DMS153 treated with DMSO at 0.1 percent for 48 hours (cell line): ENCODE measurements around the gene HPCAL1.

Experiments
- DNase-seq: peaks from one replicate; lab custom pipeline; 2025; ENCODE audit not compliant: unreplicated experiment; lab: John Stamatoyannopoulos, UW

HPCAL1 gene

DNA sequence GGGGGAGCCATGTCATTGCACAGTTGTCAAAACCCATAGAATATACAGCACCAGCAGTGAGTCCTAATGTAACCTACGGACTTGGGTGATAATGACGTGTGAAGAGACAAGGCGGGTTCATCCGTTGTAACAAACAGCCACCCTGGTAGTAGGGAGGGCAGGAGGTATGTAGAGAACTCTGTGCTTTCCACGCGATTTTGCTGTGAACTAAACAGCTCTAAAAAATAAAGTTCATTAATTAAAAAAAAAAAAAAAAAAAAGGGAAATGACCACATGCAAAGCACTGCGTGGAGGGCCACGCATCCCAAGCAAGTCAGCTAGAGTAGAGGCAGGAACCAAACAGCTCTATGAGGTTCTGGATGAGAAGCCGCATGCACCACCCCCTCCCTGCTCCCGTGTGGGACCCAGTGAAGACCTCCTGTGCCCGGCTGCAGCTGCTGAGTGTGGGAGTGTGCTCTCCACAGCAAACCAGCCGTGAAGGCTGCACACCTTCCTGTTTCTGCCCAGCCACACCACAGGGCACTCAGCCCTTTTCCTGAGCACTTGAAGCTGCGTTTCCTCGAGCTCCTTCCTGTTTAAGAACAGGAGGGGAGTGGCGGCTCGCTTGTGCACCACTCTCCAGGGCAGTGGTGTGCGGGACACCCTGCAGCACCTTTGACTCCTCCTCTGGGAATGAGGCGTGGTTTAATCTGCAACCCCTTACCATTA, 79.8 kb downstream of the HPCAL1 start:
- peak; percentile 9 for DNase-seq

DNA sequence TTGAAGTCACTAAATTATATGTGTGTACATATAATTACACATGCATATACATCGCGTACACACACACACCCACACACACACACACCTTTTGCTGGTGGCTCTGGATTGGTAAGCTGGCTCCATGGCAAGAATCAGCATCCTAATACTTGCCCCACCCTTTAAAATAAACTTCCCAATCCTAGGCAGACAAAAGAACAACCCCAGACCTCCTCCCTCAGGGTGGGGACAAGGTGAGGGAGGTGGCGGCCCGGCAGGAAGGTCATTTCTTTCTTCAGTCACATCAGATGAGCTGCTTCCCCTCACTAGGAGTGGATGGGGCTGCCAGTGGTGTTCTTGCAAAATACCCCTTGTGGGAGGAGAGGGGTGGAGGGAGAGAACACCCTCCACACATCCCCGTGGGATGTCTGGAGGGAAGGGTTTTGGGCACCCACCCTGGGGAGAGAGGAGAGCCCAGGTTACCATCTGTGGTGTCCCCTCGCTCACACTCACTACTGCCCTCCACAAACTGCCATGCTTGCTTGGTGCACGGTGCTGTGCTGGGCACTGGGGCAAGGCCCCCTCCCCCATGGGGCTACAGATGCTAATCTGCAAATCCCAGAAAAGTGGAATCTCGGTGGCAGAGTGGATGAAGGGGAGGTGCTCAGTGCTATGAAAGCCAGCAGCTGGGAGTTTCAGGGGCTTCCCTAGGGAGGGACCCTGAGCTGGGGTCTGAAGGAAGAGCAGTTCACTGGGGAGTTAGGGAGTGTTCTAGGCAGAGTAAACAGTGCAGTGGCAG, 81.4 kb downstream of the HPCAL1 start:
- no peak for DNase-seq

DNA sequence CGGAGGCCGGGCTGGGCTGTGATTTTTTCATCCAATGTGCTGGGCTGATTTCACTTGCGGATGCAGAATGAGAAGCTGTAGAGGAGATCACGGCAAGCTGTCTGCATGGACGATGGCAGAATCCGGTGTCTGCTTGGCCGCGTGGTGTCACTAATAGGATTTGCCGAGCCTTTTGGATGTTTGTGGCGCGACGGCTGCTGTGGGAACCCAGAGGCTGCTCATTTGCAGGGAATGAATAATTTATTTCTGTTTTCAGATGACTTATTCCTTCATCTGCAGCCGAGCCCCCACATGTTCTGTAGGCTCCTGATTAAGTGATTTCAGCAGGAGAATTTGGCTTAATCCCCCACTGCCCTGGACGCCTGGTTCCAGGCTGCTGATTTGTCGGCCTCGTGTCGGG, 82.8 kb downstream of the HPCAL1 start:
- DNase-seq, result no peak

DNA sequence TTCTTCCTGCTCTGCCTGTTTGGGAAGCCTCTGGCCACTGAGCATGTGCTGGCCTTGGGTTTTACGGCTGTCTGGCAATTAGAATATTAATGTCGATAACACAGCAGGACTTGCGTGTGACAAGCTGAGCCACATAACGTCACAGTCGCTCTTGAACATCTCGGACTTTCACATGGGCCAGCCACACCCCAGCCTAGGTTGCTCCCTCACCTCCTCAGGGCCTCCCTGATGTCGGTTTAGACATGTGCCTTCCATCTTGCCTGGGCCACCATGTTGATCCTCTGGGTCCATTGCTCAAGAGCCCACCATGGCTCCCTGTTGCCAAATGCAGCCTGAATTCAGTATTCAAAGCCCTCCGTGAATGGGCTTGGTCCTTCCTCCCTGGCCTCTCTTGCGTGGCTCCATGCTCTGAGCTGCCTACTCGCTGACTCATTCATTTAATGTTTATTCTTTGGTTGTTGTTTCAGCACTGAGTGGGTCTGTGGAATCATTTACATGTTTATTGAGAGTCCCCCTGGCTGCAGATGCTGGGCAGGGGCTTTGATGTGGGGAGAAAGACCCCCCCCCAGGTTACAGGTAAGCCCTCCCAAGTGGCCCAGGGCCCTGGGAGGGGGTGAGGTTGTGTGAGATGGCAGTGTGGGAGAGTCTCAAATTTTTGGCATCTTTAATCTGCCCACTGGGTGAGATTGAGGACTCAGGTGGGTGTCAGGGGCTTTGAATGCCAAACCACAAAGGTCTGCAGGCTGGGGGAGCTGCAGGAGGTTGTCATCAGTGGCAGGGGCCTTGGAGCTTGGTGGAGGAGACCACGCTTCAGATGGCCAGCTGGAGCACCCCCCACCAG, 83.4 kb downstream of the HPCAL1 start:
- DNase-seq, result no peak

DNA sequence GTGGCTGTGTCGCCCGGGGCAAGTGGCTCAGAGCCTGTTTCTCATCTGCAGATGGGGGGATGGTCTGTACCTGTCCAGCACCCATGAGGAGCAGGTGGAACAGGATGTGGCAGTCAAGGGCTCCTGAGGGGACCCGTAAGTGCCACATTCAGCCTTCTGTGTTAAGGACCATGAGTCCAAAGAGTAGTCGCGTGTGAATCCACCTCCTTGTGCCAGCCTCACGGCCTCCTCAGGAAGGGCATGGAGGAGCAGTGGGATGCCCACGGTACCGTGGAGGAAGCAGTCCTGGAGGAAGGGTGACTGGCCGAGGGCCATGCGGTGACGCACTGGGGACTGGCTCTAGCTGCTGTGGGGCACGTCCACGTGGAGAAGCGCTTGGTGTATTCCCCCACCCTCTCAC, 84.3 kb downstream of the HPCAL1 start:
- DNase-seq, result no peak

DNA sequence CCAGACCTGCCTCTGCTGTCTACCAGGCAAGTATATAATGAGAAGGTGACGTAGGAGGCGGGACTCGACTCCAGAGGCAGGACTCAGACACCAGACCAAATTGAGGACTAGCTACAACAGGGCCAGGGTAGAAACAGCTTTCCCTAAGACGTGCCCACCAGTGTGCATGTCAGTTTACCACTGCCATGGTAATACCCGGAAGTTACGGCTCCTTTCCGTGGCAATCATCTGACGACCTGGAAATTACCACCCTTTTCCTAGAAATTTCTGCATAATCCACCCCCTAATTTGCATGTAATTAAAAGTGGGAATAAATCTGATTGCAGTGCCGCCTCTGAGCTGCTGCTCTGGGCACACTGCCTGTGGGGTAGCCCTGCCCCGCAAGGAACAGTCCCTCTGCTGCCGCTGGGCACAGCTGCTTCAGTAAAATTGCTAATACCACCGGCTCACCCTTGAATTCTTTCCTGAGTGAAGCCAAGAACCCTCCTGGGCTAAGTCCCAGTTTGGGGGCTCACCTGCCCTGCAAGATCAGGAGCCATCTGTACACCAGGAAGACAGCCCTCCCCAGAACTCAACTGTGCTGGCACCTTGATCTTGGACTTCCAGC, 86.4 kb downstream of the HPCAL1 start:
- DNase-seq, result no peak

DNA sequence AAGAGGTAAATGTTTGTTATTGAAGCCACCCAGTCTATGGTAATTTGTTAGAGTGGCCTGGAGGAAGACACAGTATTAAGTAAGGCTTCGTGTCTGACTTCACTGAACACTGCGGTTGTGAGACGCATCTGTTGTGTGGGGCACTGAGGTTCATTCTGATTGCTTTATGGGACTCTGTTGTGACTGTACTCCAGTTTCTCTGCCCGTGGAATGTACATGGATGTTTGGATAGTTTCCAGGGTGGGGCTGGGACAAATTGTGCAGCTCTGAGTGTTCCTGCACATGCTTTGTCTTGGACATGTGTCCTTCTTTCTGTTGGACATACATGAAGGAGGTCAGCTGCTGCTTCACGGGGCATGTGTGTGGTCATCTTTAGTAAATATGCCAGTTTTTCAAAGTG, 86.9 kb downstream of the HPCAL1 start:
- no peak for DNase-seq

DNA sequence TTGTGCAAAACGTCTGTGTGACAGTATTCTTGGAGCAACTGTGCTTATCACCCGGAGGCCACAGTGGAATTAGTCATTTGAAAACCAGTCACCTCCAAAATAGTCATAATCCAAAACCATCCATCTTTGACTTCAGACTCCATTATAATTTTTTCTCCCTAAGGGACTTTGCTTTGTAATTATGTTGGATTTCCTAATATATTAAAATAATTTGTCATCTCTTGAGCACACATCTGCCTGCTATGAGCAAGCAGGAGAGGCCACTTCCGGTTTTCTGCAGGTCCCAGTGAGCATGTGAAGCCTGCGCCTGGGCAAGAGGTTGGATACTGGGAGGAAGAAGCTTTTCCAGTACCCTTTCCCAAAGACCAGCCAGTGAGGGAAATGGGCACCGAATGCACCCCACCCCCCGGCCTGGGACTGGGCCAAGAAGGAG, 87.7 kb downstream of the HPCAL1 start:
- no peak for DNase-seq

DNA sequence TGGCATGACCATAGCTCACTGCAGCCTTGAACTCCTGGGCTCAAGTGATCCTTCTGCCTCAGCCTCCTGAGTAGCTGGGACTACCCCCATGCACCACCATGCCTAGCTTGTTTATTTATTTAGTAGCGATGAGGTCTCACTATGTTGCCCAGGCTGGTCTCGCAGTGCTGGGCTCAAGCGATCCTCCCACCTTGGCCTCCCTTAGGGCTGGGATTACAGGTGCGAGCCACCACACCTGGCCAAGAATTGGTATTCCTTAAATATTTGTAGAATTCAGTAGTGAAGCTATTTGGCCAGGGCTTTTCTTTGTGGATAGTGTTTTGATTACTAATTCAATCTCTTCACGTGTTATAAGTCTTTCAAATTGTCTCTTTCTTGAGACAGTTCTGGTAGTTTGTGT, 89.4 kb downstream of the HPCAL1 start:
- no peak for DNase-seq

DNA sequence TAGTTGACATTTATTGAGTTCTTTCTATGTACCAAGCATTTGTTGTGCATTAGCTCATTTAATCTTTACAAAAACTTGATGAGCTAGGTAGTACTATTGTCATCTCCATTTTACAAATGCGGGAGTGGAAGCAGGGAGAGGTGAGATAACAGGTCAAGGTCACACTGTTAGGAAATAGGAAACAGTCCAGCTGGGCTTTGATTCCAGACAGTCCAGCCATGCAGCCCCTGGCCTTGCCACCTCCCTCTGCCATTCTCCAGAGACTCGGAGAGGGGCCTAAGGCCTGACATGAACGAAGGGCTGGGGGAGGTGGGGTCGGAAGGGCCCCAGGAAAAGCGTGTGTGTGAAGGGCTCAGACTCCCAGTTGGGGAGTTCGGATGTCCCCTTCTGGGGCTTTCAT, 89.8 kb downstream of the HPCAL1 start:
- no peak for DNase-seq

DNA sequence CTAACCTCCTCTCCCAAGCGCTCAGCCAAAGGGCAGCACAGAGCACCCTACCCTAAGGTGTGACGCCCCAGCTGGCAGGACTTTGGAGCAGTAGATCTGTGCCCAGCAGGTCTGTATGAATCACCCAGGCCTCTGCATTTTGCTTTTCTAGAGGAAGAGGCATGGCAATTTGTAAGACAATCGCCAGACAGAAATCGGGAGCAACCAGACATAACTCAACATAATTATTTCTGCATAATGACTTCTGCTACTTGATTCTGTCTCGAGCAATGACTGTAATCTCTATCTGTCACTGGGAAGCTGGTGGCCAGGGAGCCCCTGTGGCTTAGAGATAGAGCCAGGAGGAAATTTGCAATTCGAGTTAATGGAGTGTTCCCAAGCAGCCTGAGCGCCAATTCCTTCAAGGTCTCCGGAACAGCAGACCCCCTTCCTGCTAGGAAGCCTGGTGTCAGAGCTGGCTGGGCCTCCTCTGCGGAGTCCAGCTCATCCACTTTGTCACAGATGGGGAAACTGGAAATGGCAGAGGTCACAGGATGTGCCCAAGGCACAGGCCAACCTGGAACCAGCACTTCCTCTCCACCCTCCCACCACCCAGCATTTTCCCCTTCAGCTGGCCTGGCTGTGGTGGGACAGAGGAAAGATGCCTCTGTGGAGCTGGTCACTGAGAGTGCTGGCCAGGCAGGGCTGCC, 90.4 kb downstream of the HPCAL1 start:
- no peak for DNase-seq

DNA sequence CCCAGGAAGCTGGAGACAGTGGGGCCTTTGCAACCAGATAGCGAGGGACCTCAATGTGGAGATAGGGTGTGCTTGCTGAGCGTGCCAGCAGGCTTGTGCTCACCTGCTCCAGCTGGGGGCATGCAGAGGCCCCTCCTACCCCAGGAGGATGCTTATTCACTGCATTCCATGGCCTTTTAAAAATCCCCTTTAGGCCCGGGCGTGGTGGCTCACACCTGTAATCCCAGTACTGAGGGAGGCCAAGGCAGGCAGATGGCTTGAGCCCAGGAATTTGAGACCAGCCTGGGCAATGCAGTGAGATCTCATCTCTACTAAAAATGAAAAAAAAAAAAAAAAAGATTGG, 90.9 kb downstream of the HPCAL1 start:
- no peak for DNase-seq

DNA sequence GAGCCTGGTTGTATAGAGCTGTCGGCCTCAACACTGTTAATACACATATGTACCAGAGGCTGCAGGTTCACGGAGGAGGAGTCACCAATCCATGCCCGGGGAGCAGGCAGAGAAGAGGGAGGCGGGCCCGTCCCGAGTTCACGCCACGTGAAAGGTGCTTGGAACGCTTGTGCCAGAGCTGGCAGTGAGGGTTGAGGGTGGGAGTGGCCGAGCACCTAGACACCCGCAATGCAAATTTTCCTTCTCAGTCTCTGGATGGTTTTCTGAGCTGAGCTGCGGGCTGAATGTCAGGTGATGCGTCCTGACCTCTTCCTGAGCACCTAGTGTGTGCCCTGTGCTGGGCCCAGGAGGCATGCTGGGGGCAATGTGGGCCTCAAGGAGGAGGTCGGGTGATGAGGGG, 93.2 kb downstream of the HPCAL1 start:
- DNase-seq, result no peak

DNA sequence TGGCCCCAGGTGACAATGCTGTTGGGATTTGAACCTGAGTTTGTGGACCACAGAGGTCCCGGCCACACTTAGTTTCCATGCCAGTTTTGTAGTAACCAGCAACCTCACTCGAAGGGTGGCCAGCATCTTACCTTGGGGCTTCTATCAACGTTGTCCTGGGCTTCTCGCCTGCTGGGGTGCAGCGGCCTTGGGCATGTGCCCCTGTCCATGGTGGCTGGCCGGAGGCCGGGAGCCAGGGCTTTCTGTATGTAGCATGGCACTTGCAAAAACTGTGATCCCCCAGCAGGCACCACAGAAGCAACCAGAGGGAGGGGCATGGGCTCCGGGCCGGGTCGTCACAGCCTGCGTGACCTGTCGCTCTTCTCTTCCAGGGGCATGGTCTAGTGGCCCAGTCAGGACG, 93.8 kb downstream of the HPCAL1 start:
- no peak for DNase-seq

DNA sequence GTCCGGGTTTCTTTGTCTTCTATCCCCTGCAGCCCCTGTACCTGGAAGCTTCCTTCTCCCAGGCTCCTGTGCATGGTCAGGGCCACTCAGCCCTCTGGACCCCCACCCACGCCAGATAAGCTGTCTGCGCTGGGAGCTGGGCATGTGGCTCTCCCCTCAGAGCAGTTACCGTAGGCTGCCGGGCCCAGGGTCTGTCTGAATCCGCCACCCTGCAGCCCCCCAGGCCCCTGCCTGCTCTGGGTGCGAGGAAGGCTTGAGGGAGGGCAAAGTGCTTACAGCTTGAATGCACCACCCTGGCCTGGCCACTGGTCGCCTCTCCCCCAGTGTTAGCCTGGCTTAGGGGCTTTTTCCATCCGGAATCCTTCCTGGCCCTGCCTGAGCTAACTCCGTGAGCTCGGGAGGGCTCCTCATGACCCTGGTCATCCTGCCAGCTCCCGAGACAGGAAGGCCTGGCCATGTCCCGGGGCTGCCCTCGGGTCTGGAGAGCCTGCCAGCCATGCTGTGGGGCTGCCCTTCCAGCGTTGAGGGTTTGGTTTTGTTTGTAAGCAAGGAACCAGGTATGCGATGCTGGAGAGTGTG, 94.7 kb downstream of the HPCAL1 start:
- DNase-seq, result no peak

DNA sequence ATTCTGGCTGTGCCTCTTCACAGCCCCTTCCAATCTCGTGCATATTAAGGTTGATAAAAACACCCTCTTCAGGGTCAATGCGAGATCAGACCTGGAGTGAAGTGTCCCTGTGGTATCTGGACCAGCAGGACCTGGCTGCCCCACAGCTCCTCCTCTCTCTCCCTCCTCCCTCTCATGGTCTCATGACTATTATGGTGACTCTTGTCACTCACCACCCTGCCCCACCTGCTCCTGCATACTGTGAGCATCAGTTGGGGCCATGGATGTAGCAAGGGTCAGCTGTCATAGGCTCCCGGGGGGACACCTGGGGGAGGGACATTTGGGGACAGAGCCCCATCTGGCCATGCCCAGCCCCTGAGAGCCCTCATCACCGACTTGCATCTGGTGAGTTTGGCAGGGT, 95.2 kb downstream of the HPCAL1 start:
- no peak for DNase-seq

DNA sequence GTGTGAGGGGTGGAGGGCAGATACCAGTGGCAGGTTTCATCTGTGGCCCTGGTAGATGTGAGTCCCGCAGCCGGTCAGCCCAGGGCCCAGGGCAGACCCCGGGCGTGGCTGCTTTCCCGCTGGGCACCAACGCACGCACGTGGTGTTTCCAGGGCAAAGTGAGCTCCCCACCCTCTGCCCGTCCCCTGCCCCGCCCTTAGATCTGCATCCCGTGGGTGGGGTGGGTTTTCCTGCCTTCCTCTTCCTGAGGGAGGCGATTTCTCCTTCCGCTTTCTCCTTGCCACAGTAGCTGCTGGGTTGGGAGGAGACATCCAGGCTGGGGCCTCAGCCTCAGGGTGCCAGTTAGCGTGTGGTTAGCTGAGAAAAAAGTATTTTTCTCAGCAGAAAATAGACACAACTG, 95.8 kb downstream of the HPCAL1 start:
- no peak for DNase-seq

DNA sequence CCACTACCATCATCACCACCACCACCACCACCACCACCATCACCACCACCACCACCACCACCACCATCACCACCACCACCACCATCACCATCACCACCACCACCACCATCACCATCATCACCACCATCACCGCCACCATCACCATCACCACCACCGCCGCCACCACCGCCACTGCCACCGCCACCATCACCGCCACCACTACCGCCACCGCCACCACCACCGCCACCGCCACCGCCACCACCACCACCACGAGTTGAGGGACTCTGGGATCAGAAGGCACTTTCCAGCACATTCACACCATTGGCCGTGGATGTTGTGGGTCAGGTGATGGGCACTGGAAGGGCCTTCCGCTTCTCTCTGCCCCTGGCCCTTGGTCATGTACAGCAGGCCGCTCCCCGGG, 96.7 kb downstream of the HPCAL1 start:
- DNase-seq, result no peak

DNA sequence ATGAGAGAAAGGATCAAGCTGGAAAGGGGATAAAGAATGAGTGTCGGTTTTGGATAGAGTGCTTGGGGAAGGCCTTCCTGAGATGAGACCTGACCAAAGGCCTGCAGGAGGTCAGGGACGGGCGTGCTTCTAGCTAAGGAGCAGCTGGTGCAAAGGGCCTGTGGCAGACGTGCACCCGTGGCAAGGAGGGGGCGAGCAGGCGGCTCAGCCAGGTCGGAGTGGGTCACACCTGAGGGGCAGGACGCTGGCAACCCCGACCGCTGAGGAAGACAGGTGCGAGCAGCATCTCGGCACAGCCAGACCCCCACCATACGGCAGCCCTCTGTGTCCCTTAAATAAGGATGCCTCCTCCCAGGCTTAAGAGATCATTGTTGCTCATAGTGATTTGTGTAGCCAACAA, 97.3 kb downstream of the HPCAL1 start:
- no peak for DNase-seq

DNA sequence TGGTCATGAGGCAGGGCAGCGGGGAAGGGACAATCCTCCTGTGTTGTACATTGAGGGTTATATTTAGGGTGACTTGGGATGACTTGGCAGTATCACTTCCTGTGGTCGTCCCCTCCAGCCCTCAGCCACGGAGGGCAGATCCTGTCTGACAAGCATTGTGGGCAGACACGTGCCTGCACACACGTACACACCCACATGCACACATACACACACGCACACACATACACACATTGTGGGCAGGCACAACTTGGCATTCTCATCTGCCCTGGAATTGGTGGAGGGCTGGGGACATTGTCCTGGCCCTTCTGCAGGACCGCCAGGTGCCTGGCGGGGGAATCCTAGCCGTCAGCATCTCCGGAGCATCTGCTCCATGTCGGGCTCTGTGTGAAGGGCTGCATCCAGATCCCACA, 97.9 kb downstream of the HPCAL1 start:
- no peak for DNase-seq
